Liver (tissue), 9 donors: Measurements from ENCODE around the gene MANBA. TPM values are rescaled to one million over a fixed set of nuclear protein-coding genes. Genes with fewer than 3 reads are reported as not detected.

Experiments
- DNase-seq: peaks from one replicate; pipeline ENCODE4 v3.0.0-alpha.2; 2017; ENCODE audit warnings: low spot score
- H3K27ac ChIP-seq, 2 donors: one replicate each; pipeline ENCODE4 v1.7.0; 2013; ENCODE audit warnings: inconsistent platforms in 2 of 2, low read length in 2 of 2, control low read depth in 1 of 2, low read depth in 1 of 2, mild to moderate bottlenecking in 1 of 2
- H3K27me3 ChIP-seq, 4 donors: one replicate each; pipeline versions ENCODE4 v1.6.1 to v1.7.0; 2013; ENCODE audit warnings: low read length in 3 of 4, inconsistent platforms in 1 of 4, mild to moderate bottlenecking in 1 of 4, moderate library complexity in 1 of 4; ENCODE audit not compliant: control insufficient read depth in 4 of 4, insufficient read depth in 4 of 4
- H3K36me3 ChIP-seq, 4 donors: one replicate each; pipeline versions ENCODE4 v1.6.1 to v1.7.0; 2013; ENCODE audit warnings: low read length in 3 of 4, mild to moderate bottlenecking in 3 of 4, low read depth in 1 of 4, moderate library complexity in 1 of 4; ENCODE audit not compliant: control insufficient read depth in 4 of 4, insufficient read depth in 3 of 4
- H3K4me1 ChIP-seq, 4 donors: one replicate each; pipeline versions ENCODE4 v1.6.1 to v1.7.0; 2013; ENCODE audit warnings: low read length in 3 of 4, mild to moderate bottlenecking in 3 of 4, moderate library complexity in 1 of 4; ENCODE audit not compliant: control insufficient read depth in 4 of 4, insufficient read depth in 4 of 4
- H3K4me3 ChIP-seq, 3 donors: one replicate each; pipeline versions ENCODE4 v1.6.1 to v1.7.0; 2013; ENCODE audit warnings: low read length in 3 of 3, control low read depth in 1 of 3, low read depth in 1 of 3, mild to moderate bottlenecking in 1 of 3
- H3K9ac ChIP-seq, 2 donors: one replicate each; pipeline ENCODE4 v1.7.0; 2013; ENCODE audit warnings: low read length in 2 of 2, mild to moderate bottlenecking in 2 of 2, moderate library complexity in 2 of 2, control low read depth in 1 of 2, low read depth in 1 of 2
- H3K9me3 ChIP-seq, 4 donors: one replicate each; pipeline versions ENCODE4 v1.6.1 to v1.7.0; 2013; ENCODE audit warnings: low read length in 3 of 4; ENCODE audit not compliant: control insufficient read depth in 4 of 4
- ATF3 ChIP-seq: IDR thresholded peaks from 2 replicates; pipeline ENCODE4 v1.6.1; 2016; ENCODE audit warnings: antibody characterized with exemption
- EGR1 ChIP-seq, 2 donors: IDR thresholded peaks; 2 replicates each; pipeline ENCODE4 v1.6.1; 2016 to 2018; ENCODE audit warnings: antibody characterized with exemption in 2 of 2, low read depth in 2 of 2
- FOXA1 ChIP-seq: IDR thresholded peaks from 2 replicates; pipeline ENCODE4 v1.6.1; 2016; ENCODE audit warnings: antibody characterized with exemption
- FOXA2 ChIP-seq: IDR thresholded peaks from 2 replicates; pipeline ENCODE4 v1.6.1; 2016; ENCODE audit warnings: antibody characterized with exemption
- GABPA ChIP-seq, 2 donors: IDR thresholded peaks in 1 of 2; conservative IDR thresholded peaks in 1 of 2; 2 replicates each; pipeline ENCODE4 v1.6.1; 2016; ENCODE audit warnings: antibody characterized with exemption in 2 of 2, mild to moderate bottlenecking in 1 of 2, moderate library complexity in 1 of 2
- HNF4G ChIP-seq: IDR thresholded peaks from 2 replicates; pipeline ENCODE4 v1.6.1; 2016; ENCODE audit warnings: antibody characterized with exemption
- JUND ChIP-seq, 2 donors: IDR thresholded peaks; 2 replicates each; pipeline ENCODE4 v1.6.1; 2016; ENCODE audit warnings: antibody characterized with exemption in 2 of 2
- MAX ChIP-seq: IDR thresholded peaks from 2 replicates; pipeline ENCODE4 v1.6.1; 2016; ENCODE audit warnings: antibody characterized with exemption
- NR2F2 ChIP-seq: IDR thresholded peaks from 2 replicates; pipeline ENCODE4 v1.6.1; 2016; ENCODE audit warnings: antibody characterized with exemption
- RAD21 ChIP-seq, 2 donors: IDR thresholded peaks; 2 replicates each; pipeline ENCODE4 v1.6.1; 2016; ENCODE audit warnings: antibody characterized with exemption in 2 of 2, mild to moderate bottlenecking in 2 of 2
- REST ChIP-seq: IDR thresholded peaks from 2 replicates; pipeline ENCODE4 v1.6.1; 2016; ENCODE audit warnings: antibody characterized with exemption, mild to moderate bottlenecking
- RXRA ChIP-seq, 2 donors: IDR thresholded peaks; 2 replicates each; pipeline ENCODE4 v1.6.1; 2017 to 2018; ENCODE audit warnings: antibody characterized with exemption in 2 of 2, mild to moderate bottlenecking in 1 of 2
- SP1 ChIP-seq: IDR thresholded peaks from 2 replicates; pipeline ENCODE4 v1.6.1; 2018; ENCODE audit warnings: antibody characterized with exemption, mild to moderate bottlenecking
- TAF1 ChIP-seq: conservative IDR thresholded peaks from 2 replicates; pipeline ENCODE4 v1.6.1; 2016; ENCODE audit warnings: antibody characterized with exemption, mild to moderate bottlenecking
- YY1 ChIP-seq: IDR thresholded peaks from 2 replicates; pipeline ENCODE4 v1.6.1; 2016; ENCODE audit warnings: antibody characterized with exemption, mild to moderate bottlenecking
- ZBTB33 ChIP-seq: IDR thresholded peaks from 2 replicates; pipeline ENCODE4 v1.6.1; 2016; ENCODE audit warnings: antibody characterized with exemption
- WGBS: extraction: QIAGEN DNeasy Blood & Tissue Kit; methylation state at CpG from one replicate; pipeline ENCODE4 v1.1.7; 2013; 5-methylcytosine and 5-hydroxymethylcytosine counted together
- polyA plus RNA-seq, 2 donors: library from polyadenylated mRNA; stranded (reverse) in 1 of 2; unstranded in 1 of 2; fragments of 200-250 nt in 1 of 2; fragments of >200 nt in 1 of 2; fragmentation: Nextera tagmentation in 1 of 2; extraction: Ambion mirVana in 1 of 2; gene quantifications; one replicate each; pipeline versions ENCODE4 v1.2.1 to v1.2.3, GENCODE V29; 2013 to 2015
- total RNA-seq, 2 donors: library from RNA; depleted of rRNA; stranded (reverse); fragments of >200 nt; gene quantifications; one replicate each; pipeline ENCODE4 v1.2.3, GENCODE V29; 2014
- donor health status: healthy.
- donor health status: healthy.
- donor health status: healthy.
- donor health status: healthy.
- donor health status: healthy.

MANBA gene
- total and polyA plus RNA-seq, 4 donors = 7.1 to 24.2 (median 15.5) TPM

GRCh38 chr4:102754044-102754443 lies 6.7 kb downstream of the MANBA start:
- 95% methylated on average over 2 of the region's 2 CpGs for WGBS

GRCh38 chr4:102751941-102752340 lies 8.8 kb downstream of the MANBA start:
- H3K9ac ChIP-seq = no peak overlapping the region
- DNase-seq = no peak
- H3K27ac ChIP-seq = no peak overlapping the region
- H3K36me3 ChIP-seq = no peaks in the 10 kb centered on the region
- no peaks in the 10 kb centered on the region for H3K27me3 ChIP-seq
- 88% methylated on average over 4 of the region's 4 CpGs for WGBS
- no peaks in the 10 kb centered on the region for H3K4me1 ChIP-seq
- H3K4me3 ChIP-seq = no peak overlapping the region
- H3K9me3 ChIP-seq = no peaks in the 10 kb centered on the region
- no peak for TF ChIP-seq MAX
- no peak for TF ChIP-seq ZBTB33
- TF ChIP-seq TAF1 = no peak
- TF ChIP-seq GABPA (IDR thresholded peaks at IDR 0.05 in 1 of 2, conservative IDR thresholded peaks at IDR 0.05 in 1 of 2) = no peak
- no peak for TF ChIP-seq JUND (IDR thresholded peaks at IDR 0.05)
- no peak for TF ChIP-seq EGR1 (IDR thresholded peaks at IDR 0.05; ENCODE audit: low read depth in 2 of 2)
- TF ChIP-seq FOXA1 = no peak
- no peak for TF ChIP-seq RXRA (IDR thresholded peaks at IDR 0.05)
- no peak for TF ChIP-seq FOXA2
- TF ChIP-seq NR2F2 = no peak
- TF ChIP-seq RAD21 (IDR thresholded peaks at IDR 0.05) = no peak
- no peak for TF ChIP-seq YY1

More at GRCh38 chr4:102754044-102754443, 6.7 kb downstream of the MANBA start:
- Histone ChIP-seq H3K27me3 (no peaks in the 10 kb centered on the region), H3K4me3 (no peak overlapping the region), H3K27ac (no peak overlapping the region), H3K9ac (no peak overlapping the region), H3K4me1 (peaks cover 0 to 7% (median 3%) of the 10 kb centered on the region in 4 donors), H3K36me3 (no peaks in the 10 kb centered on the region), H3K9me3 (no peaks in the 10 kb centered on the region)
- no peak for DNase-seq
- no peak for TF ChIP-seq RAD21 (IDR thresholded peaks at IDR 0.05)
- TF ChIP-seq ZBTB33 = no peak
- TF ChIP-seq RXRA (IDR thresholded peaks at IDR 0.05) = no peak
- no peak for TF ChIP-seq HNF4G
- no peak for TF ChIP-seq REST
- no peak for TF ChIP-seq TAF1
- TF ChIP-seq NR2F2 = no peak
- no peak for TF ChIP-seq SP1
- no peak for TF ChIP-seq JUND (IDR thresholded peaks at IDR 0.05)
- TF ChIP-seq EGR1 (IDR thresholded peaks at IDR 0.05; ENCODE audit: low read depth in 2 of 2) = no peak
- no peak for TF ChIP-seq YY1
- TF ChIP-seq ATF3 = no peak
- no peak for TF ChIP-seq GABPA (IDR thresholded peaks at IDR 0.05 in 1 of 2, conservative IDR thresholded peaks at IDR 0.05 in 1 of 2)
- no peak for TF ChIP-seq MAX
